MCF 10A (cell line): ENCODE results near the gene LMBRD2. TPM values are rescaled to one million over a fixed set of nuclear protein-coding genes. Genes with fewer than 3 reads are reported as not detected.

Source experiments
- BruUV-seq: library from RNA; stranded (reverse); fragments of 400-500 nt; replicated peaks from 2 replicates; lab custom pipeline; 2021; lab: Mats Ljungman, UMichigan
- CTCF ChIA-PET: fragments of 300-600 bp; sonication (Branson Sonifier 250); formaldehyde crosslinking; extraction: SDS; loops from one replicate; lab custom pipeline; 2021; ENCODE audit warnings: antibody characterized with exemption, inconsistent platforms; lab: Yijun Ruan, JAX
- POLR2A ChIA-PET: fragments of 300-600, 350-650 bp; sonication (Branson Sonifier 250); formaldehyde crosslinking; extraction: SDS; loops from one replicate; lab custom pipeline; 2020; ENCODE audit warnings: antibody characterized with exemption, inconsistent platforms; lab: Yijun Ruan, JAX
- DNase-seq: peaks from one replicate; pipeline ENCODE4 v3.0.0-alpha.2; 2018; ENCODE audit not compliant: unreplicated experiment
- H3K27ac Mint-ChIP-seq: one replicate; pipeline ENCODE4 v1.8.0; 2022; ENCODE audit warnings: mild to moderate bottlenecking, low read depth, mixed read lengths; ENCODE audit not compliant: unreplicated experiment
- H3K27me3 Mint-ChIP-seq: one replicate; pipeline ENCODE4 v1.8.0; 2022; ENCODE audit warnings: mixed read lengths; ENCODE audit not compliant: insufficient read depth, unreplicated experiment
- H3K36me3 Mint-ChIP-seq: one replicate; pipeline ENCODE4 v1.8.0; 2022; ENCODE audit warnings: mild to moderate bottlenecking, moderate library complexity, mixed read lengths; ENCODE audit not compliant: insufficient read depth, unreplicated experiment
- H3K4me1 Mint-ChIP-seq: one replicate; pipeline ENCODE4 v1.8.0; 2022; ENCODE audit warnings: mixed read lengths; ENCODE audit not compliant: insufficient read depth, unreplicated experiment
- H3K4me3 Mint-ChIP-seq: one replicate; pipeline ENCODE4 v1.8.0; 2022; ENCODE audit warnings: mild to moderate bottlenecking, moderate library complexity, mixed read lengths; ENCODE audit not compliant: unreplicated experiment
- H3K9me3 Mint-ChIP-seq: one replicate; pipeline ENCODE4 v1.8.0; 2022; ENCODE audit warnings: mixed read lengths; ENCODE audit not compliant: unreplicated experiment
- intact Hi-C: fragments of 100-400 bp; cut with micrococcal nuclease; formaldehyde crosslinking; loops from 2 replicates; pipeline ENCODE4 v1.14.1; 2022
- microRNA-seq: library from miRNA; unstranded; fragments of <30 nt; microRNA quantifications from one replicate; pipeline ENCODE4 v1.2.0, GENCODE V29; 2022
- total RNA-seq: library from RNA; stranded (reverse); gene quantifications from 2 replicates; pipeline ENCODE4 v1.2.3, GENCODE V29; 2022
- TF ChIP-seq, protein P1 (sequence below): fragments of 200-600 bp; IDR thresholded peaks from one replicate; pipeline ENCODE4 v1.8.0; 2022; ENCODE audit warnings: antibody characterized with exemption, mild to moderate bottlenecking; ENCODE audit not compliant: unreplicated experiment

The LMBRD2 gene
- total RNA-seq, 1 experiment from 2014 or later = 7.9 TPM

DNA sequence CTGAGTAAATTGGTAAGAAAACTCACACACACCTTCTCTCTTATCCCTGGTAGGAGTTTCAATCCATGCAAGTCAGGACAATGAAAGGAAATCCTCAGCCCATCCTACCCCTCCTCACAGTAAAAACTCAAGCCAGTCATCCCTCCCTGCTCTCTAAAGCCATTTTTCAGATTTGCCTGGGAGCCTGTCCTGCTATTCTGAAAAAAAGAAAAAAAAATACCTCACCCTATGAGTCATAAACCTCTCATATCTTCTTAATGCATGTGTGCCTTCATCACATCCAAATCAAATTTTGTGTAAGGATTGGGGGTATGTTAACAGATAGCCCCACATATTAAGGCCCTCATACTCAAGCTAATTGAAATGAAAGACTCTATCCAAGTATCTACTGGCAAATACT is 99.1 kb downstream of the LMBRD2 start:
- TF ChIP-seq, protein P1, sequence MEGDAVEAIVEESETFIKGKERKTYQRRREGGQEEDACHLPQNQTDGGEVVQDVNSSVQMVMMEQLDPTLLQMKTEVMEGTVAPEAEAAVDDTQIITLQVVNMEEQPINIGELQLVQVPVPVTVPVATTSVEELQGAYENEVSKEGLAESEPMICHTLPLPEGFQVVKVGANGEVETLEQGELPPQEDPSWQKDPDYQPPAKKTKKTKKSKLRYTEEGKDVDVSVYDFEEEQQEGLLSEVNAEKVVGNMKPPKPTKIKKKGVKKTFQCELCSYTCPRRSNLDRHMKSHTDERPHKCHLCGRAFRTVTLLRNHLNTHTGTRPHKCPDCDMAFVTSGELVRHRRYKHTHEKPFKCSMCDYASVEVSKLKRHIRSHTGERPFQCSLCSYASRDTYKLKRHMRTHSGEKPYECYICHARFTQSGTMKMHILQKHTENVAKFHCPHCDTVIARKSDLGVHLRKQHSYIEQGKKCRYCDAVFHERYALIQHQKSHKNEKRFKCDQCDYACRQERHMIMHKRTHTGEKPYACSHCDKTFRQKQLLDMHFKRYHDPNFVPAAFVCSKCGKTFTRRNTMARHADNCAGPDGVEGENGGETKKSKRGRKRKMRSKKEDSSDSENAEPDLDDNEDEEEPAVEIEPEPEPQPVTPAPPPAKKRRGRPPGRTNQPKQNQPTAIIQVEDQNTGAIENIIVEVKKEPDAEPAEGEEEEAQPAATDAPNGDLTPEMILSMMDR = no peak
- peaks cover 13% of the 10 kb centered on the region for H3K27me3 Mint-ChIP-seq
- no peak overlapping the region for H3K27ac Mint-ChIP-seq
- BruUV-seq = no TSS peak
- H3K36me3 Mint-ChIP-seq = no peaks in the 10 kb centered on the region
- no peak for DNase-seq
- CTCF ChIA-PET = interaction anchor here (1.0 kb wide), 1 partner anchor 127 kb away, joined by 3 read pairs; no protein-coding TSS in a partner anchor
- POLR2A ChIA-PET = no interaction called here
- H3K4me1 Mint-ChIP-seq = peaks cover 6% of the 10 kb centered on the region
- intact Hi-C loops = no loop called here
- no peak overlapping the region for H3K4me3 Mint-ChIP-seq
- no peaks in the 10 kb centered on the region for H3K9me3 Mint-ChIP-seq

DNA sequence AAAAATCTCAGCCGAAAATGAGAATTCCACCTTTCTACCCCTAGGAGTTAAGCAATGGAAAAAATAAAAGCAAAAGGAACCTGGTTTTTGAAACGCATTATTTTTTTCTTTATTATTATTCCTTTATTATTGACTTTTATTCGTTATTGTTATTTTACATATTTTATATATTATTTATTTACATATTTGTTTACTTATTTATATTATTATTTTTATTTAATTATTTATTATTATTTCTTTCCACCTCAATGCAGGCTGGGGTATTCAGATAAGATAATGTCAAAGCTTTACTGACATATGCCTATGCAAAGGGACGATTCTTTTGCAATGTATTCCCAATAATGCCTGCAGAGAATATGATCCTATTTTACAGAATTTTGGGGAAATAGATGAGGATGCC is 101.7 kb downstream of the LMBRD2 start:
- BruUV-seq = no TSS peak
- intact Hi-C loops = no loop called here

More for the DNA sequence above, 101.7 kb downstream of the LMBRD2 start:
- TF ChIP-seq, protein P1 = no peak
- POLR2A ChIA-PET = interaction anchor here (0.7 kb wide), 1 partner anchor 39 kb away, joined by 3 read pairs; no protein-coding TSS in a partner anchor
- CTCF ChIA-PET = no interaction called here
- no peak overlapping the region for H3K4me3 Mint-ChIP-seq
- H3K36me3 Mint-ChIP-seq = no peaks in the 10 kb centered on the region
- no peak for DNase-seq
- peaks cover 6% of the 10 kb centered on the region for H3K4me1 Mint-ChIP-seq
- H3K27ac Mint-ChIP-seq = no peak overlapping the region
- H3K9me3 Mint-ChIP-seq = no peaks in the 10 kb centered on the region
- H3K27me3 Mint-ChIP-seq = no peaks in the 10 kb centered on the region

Small RNA genes lying within 50 kb of the gene (microRNA-seq; reads per million reads assigned to microRNA genes)
- gene MIR580 = 4.9 reads per million, percentile 35 among the genes with 10 or more reads in this experiment

Other genes with a start within 250 kb of the LMBRD2 start
- not detected in 2 replicates for gene CAPSL, start 213.3 kb downstream of the LMBRD2 start, total RNA-seq
- gene UGT3A1, start 160.5 kb downstream of the LMBRD2 start, total RNA-seq = not detected in 2 replicates
- gene UGT3A2, start 85.0 kb downstream of the LMBRD2 start, total RNA-seq = not detected in 2 replicates
- 19.3 and 21.7 TPM in 2 replicates for gene SKP2, start 224 bp upstream of the LMBRD2 start, total RNA-seq
- gene NADK2, start 90.0 kb upstream of the LMBRD2 start, total RNA-seq = 36.2 and 37.1 TPM in 2 replicates
- not detected in 2 replicates for gene RANBP3L, start 150.0 kb upstream of the LMBRD2 start, total RNA-seq